Transverse colon (tissue), 4 donors: ENCODE measurements around the gene PFN1. TPM values are rescaled to one million over a fixed set of nuclear protein-coding genes. Genes with fewer than 3 reads are reported as not detected.
A peak's percentile ranks its signal among the peaks of the same experiment; 100 is the strongest.

Source experiments
- DNase-seq: peaks from one replicate; pipeline ENCODE4 v3.0.0-alpha.2; 2019
- H3K27ac ChIP-seq, 4 donors: fragments of 200-600 bp; sonication (generic); 2 replicates each; pipeline ENCODE4 v1.5.1; 2016 to 2018; ENCODE audit warnings: inconsistent platforms in 4 of 4
- H3K27me3 ChIP-seq: fragments of 200-600 bp; sonication (generic); 2 replicates; pipeline ENCODE4 v1.5.1; 2017; ENCODE audit warnings: inconsistent platforms
- H3K36me3 ChIP-seq, 4 donors: fragments of 200-600 bp; sonication (generic); 2 replicates each; pipeline ENCODE4 v1.5.1; 2017 to 2019; ENCODE audit warnings: inconsistent platforms in 4 of 4
- H3K4me1 ChIP-seq, 4 donors: fragments of 200-600 bp; sonication (generic); 2 replicates each; pipeline ENCODE4 v1.5.1; 2017 to 2020; ENCODE audit warnings: inconsistent platforms in 4 of 4
- H3K4me3 ChIP-seq, 4 donors: fragments of 200-600 bp; sonication (generic); 1 replicate in 1 of 4; 2 replicates in 3 of 4; pipeline versions ENCODE4 v1.5.1 to v1.6.1; 2017 to 2019; ENCODE audit warnings: inconsistent platforms in 4 of 4
- H3K9me3 ChIP-seq, 2 donors: fragments of 200-600 bp; sonication (generic); 2 replicates each; pipeline ENCODE4 v1.5.1; 2017 to 2019; ENCODE audit warnings: inconsistent platforms in 2 of 2
- EP300 ChIP-seq: sonication (generic); formaldehyde crosslinking; IDR thresholded peaks from one replicate; pipeline ENCODE4 v1.6.1; 2017; ENCODE audit warnings: antibody characterized with exemption, low read depth
- POLR2A ChIP-seq: fragments of 450-650 bp; IDR thresholded peaks from one replicate; pipeline ENCODE4 v1.6.1; 2016; ENCODE audit warnings: antibody characterized with exemption, mild to moderate bottlenecking, moderate library complexity
- POLR2AphosphoS5 ChIP-seq, 3 donors: sonication (generic); formaldehyde crosslinking; IDR thresholded peaks; one replicate each; pipeline ENCODE4 v1.6.1; 2016; ENCODE audit warnings: antibody characterized with exemption in 3 of 3
- WGBS, 2 donors: methylation state at CpG; one replicate each; pipeline ENCODE4 v1.1.5; 2018; ENCODE audit warnings: low coverage in 1 of 2; 5-methylcytosine and 5-hydroxymethylcytosine counted together
- in situ Hi-C, 4 donors: fragments of 200-750 bp; cut with MboI; loops; one replicate each; pipeline versions ENCODE4 v1.15.0 to v1.15.1; 2017; ENCODE audit warnings: low sequenced_read_pairs in 3 of 4, low pct_ligation_motif_present in 1 of 4, low pct_unique_long_range_greater_than_20kb in 1 of 4
- intact Hi-C: fragments of 100-400 bp; cut with DNase I; formaldehyde crosslinking; loops from one replicate; pipeline ENCODE4 v1.15.1; 2023; ENCODE audit warnings: low total_unique reads
- total RNA-seq, 4 donors: library from RNA; depleted of rRNA; stranded (reverse); fragments of >200 nt; gene quantifications; one replicate each; pipeline ENCODE4 v1.1.0, GENCODE V29; 2016
- TF ChIP-seq, protein P1 (sequence below), 5 experiments: fragments of 200-600 bp in 3 of 5; fragments of 450-650 bp in 2 of 5; sonication (generic) in 3 of 5; IDR thresholded peaks; 1 replicate in 2 of 5; 2 replicates in 3 of 5; pipeline ENCODE4 v1.5.1; 2016 to 2017; ENCODE audit warnings: antibody characterized with exemption in 5 of 5, inconsistent platforms in 3 of 5, mild to moderate bottlenecking in 2 of 5, moderate library complexity in 1 of 5

PFN1 gene
- total RNA-seq, 4 donors from 2014 or later, result 743 to 1,049 (median 945) TPM

DNA sequence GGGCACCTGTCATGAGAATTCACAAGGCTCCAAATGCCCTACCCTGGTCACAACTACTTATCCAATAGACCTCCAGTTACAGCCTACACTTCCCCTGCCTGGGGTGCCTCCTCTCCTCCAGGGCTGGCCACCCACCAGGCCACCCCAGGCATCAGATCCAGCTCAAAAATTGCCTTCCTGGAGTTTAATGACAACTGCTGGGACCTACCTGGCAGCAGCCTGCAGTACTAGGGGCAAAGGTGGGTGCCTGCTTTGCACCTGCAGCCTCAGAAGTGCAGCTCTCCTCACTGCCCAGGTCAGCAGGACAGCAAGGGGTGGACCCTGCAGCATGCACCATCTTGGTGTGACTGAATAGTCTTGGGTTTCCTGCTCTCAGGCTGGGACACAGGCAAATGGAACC is 12.7 kb downstream of the PFN1 start:
- H3K36me3 ChIP-seq, result peaks cover 0 to 9% (median 4%) of the 10 kb centered on the region in 4 donors
- peaks cover 17 to 23% (median 20%) of the 10 kb centered on the region in 4 donors for H3K4me1 ChIP-seq
- TF ChIP-seq POLR2AphosphoS5 (IDR thresholded peaks at IDR 0.05) (no peak), EP300 (no peak), POLR2A (no peak)
- TF ChIP-seq, protein P1, sequence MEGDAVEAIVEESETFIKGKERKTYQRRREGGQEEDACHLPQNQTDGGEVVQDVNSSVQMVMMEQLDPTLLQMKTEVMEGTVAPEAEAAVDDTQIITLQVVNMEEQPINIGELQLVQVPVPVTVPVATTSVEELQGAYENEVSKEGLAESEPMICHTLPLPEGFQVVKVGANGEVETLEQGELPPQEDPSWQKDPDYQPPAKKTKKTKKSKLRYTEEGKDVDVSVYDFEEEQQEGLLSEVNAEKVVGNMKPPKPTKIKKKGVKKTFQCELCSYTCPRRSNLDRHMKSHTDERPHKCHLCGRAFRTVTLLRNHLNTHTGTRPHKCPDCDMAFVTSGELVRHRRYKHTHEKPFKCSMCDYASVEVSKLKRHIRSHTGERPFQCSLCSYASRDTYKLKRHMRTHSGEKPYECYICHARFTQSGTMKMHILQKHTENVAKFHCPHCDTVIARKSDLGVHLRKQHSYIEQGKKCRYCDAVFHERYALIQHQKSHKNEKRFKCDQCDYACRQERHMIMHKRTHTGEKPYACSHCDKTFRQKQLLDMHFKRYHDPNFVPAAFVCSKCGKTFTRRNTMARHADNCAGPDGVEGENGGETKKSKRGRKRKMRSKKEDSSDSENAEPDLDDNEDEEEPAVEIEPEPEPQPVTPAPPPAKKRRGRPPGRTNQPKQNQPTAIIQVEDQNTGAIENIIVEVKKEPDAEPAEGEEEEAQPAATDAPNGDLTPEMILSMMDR (IDR thresholded peaks at IDR 0.05), result no peak
- no peaks in the 10 kb centered on the region for H3K27me3 ChIP-seq
- in situ Hi-C loops, result no loop called here
- H3K9me3 ChIP-seq, result no peaks in the 10 kb centered on the region
- H3K4me3 ChIP-seq, result no peak overlapping the region
- no peak overlapping the region for H3K27ac ChIP-seq
- no peak for DNase-seq
- intact Hi-C loops, result loop anchor here (10.0 kb wide), 1 partner anchor 49 kb away; the partner anchor contains the start of gene CAMTA2

DNA sequence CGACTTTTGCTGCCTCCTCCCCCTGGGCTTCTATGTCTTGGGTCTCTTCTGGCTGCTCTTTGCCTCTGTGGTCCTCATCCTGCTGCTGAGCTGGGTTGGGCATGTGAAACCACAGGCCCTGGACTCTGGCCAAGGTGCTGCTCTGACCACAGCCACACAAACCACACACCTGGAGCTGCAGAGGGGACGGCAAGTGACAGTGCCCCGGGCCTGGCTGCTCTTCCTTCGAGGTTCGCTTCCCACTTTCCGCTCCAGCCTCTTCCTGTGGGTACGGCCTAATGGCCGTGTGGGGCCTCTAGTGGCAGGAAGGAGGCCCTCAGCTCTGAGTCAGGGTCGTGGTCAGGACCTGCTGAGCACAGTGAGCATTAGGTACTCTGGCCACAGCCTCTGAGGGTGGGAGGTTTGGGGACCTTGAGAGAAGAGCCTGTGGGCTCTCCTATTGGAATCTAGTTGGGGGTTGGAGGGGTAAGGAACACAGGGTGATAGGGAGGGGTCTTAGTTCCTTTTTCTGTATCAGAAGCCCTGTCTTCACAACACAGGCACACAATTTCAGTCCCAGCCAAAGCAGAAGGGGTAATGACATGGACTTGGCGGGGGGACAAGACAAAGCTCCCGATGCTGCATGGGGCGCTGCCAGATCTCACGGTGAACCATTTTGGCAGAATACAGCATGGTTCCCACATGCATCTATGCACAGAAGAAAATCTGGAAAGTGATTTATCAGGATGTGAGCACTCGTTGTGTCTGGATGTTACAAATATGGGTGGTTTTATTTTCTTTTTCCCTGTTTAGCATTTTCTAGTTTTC is 14.0 kb downstream of the PFN1 start:
- in situ Hi-C loops (no loop called here), intact Hi-C loops (loop anchor here (10.0 kb wide), 1 partner anchor 50 kb away; the partner anchor contains the start of gene CAMTA2)
- Histone ChIP-seq H3K9me3 (no peaks in the 10 kb centered on the region), H3K36me3 (peaks cover 0 to 9% (median 4%) of the 10 kb centered on the region in 4 donors), H3K27me3 (no peaks in the 10 kb centered on the region), H3K4me3 (no peak overlapping the region), H3K27ac (peak overlapping the region in 1 of 4 donors; percentile 4), H3K4me1 (peaks cover 17 to 23% (median 19%) of the 10 kb centered on the region in 4 donors)
- DNase-seq, result peak; percentile 65
- 31 to 58% methylated on average over 4 to 14 of the region's 14 CpGs for WGBS, 2 donors
- TF ChIP-seq EP300 (no peak), POLR2A (no peak), POLR2AphosphoS5 (IDR thresholded peaks at IDR 0.05) (no peak)
- TF ChIP-seq, protein P1 (IDR thresholded peaks at IDR 0.05), result no peak

DNA sequence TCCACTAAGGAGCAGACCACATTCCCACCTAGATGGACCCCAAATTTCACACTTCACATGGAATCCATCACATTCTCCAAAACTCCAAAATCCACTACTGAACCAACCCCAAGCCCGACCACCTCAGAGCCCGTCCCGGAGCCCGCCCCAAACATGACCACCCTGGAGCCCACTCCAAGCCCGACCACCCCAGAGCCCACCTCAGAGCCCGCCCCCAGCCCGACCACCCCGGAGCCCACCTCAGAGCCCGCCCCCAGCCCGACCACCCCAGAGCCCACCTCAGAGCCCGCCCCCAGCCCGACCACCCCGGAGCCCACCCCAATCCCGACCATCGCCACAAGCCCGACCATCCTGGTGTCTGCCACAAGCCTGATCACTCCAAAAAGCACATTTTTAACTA is 14.7 kb downstream of the PFN1 start:
- 76% methylated on average over 12 of the region's 16 CpGs; no CpG with 5 or more reads in 1 of the 2 donors for WGBS, 2 donors
- no peak for DNase-seq
- intact Hi-C loops, result loop anchor here (10.0 kb wide), 1 partner anchor 51 kb away; the partner anchor contains the start of gene CAMTA2

DNA sequence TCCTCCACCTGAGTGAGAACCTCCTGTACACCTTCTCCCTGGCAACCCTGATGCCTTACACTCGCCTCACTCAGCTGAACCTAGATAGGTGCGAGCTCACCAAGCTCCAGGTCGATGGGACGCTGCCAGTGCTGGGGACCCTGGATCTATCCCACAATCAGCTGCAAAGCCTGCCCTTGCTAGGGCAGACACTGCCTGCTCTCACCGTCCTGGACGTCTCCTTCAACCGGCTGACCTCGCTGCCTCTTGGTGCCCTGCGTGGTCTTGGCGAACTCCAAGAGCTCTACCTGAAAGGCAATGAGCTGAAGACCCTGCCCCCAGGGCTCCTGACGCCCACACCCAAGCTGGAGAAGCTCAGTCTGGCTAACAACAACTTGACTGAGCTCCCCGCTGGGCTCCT is 15.6 kb downstream of the PFN1 start:
- no peak for DNase-seq
- 90% methylated on average over 9 of the region's 12 CpGs; no CpG with 5 or more reads in 1 of the 2 donors for WGBS, 2 donors

More for the DNA sequence above, 14.7 kb downstream of the PFN1 start:
- no peak overlapping the region for H3K27ac ChIP-seq
- peaks cover 11 to 16% (median 14%) of the 10 kb centered on the region in 4 donors for H3K4me1 ChIP-seq
- TF ChIP-seq EP300, result no peak
- TF ChIP-seq, protein P1 (IDR thresholded peaks at IDR 0.05), result no peak
- no peak for TF ChIP-seq POLR2AphosphoS5 (IDR thresholded peaks at IDR 0.05)
- no peak for TF ChIP-seq POLR2A
- no peaks in the 10 kb centered on the region for H3K9me3 ChIP-seq
- H3K27me3 ChIP-seq, result no peaks in the 10 kb centered on the region
- in situ Hi-C loops, result no loop called here
- H3K36me3 ChIP-seq, result peaks cover 0 to 9% (median 4%) of the 10 kb centered on the region in 4 donors
- H3K4me3 ChIP-seq, result no peak overlapping the region

More for the DNA sequence above, 15.6 kb downstream of the PFN1 start:
- Histone ChIP-seq H3K4me3 (no peak overlapping the region), H3K27me3 (no peaks in the 10 kb centered on the region), H3K36me3 (peaks cover 0 to 9% (median 3%) of the 10 kb centered on the region in 4 donors), H3K4me1 (peaks cover 3 to 8% (median 7%) of the 10 kb centered on the region in 4 donors), H3K27ac (no peak overlapping the region), H3K9me3 (no peaks in the 10 kb centered on the region)
- in situ Hi-C loops (no loop called here), intact Hi-C loops (loop anchor here (10.0 kb wide), 1 partner anchor 52 kb away; the partner anchor contains the start of gene CAMTA2)
- no peak for TF ChIP-seq POLR2A
- TF ChIP-seq POLR2AphosphoS5 (IDR thresholded peaks at IDR 0.05), result no peak
